H1 (cell line): ENCODE results near the gene GADL1. TPM values are rescaled to one million over a fixed set of nuclear protein-coding genes. Genes with fewer than 3 reads are reported as not detected.

ENCODE experiments used
- CTCF ChIA-PET: fragments of 300-600 bp; sonication (Branson Sonifier 250); formaldehyde crosslinking; loops from one replicate; lab custom pipeline; 2021; ENCODE audit not compliant: partially characterized antibody; lab: Charles Lee
- POLR2A ChIA-PET: fragments of 300-600 bp; sonication (Branson Sonifier 250); formaldehyde crosslinking; loops from one replicate; lab custom pipeline; 2021; ENCODE audit warnings: inconsistent platforms; ENCODE audit not compliant: partially characterized antibody; lab: Charles Lee
- DNase-seq, 2 experiments: peaks; one replicate each; pipeline versions ENCODE4 v3.0.0 to v3.0.0-alpha.2; 2010 to 2022; ENCODE audit warnings: low spot score in 2 of 2, low read depth in 1 of 2, mixed read lengths in 1 of 2
- FAIRE-seq: peaks from 2 replicates; lab custom pipeline; 2011; peaks lifted over from hg19 to GRCh38; lab: Jason Lieb, UNC
- H2AFZ ChIP-seq: 2 replicates; pipeline ENCODE4 v1.8.1; 2012; ENCODE audit warnings: low read length, inconsistent platforms
- H2AK5ac ChIP-seq: 2 replicates; pipeline ENCODE4 v1.6.1; 2013; ENCODE audit warnings: low read depth, low read length
- H2BK120ac ChIP-seq: replicated peaks from 2 replicates; pipeline ENCODE3; 2013; ENCODE audit warnings: low read depth, low read length, inconsistent platforms
- H2BK12ac ChIP-seq: 2 replicates; pipeline ENCODE4 v1.6.1; 2013; ENCODE audit warnings: low read depth, low read length
- H2BK15ac ChIP-seq: 2 replicates; pipeline ENCODE4 v1.6.1; 2013; ENCODE audit warnings: low read length
- H2BK20ac ChIP-seq: 2 replicates; pipeline ENCODE4 v1.6.1; 2013; ENCODE audit warnings: low read length
- H2BK5ac ChIP-seq: 2 replicates; pipeline ENCODE4 v1.6.1; 2013; ENCODE audit warnings: low read depth, low read length
- H3K14ac ChIP-seq: 2 replicates; pipeline ENCODE4 v1.6.1; 2013; ENCODE audit warnings: inconsistent platforms; ENCODE audit not compliant: insufficient read length
- H3K18ac ChIP-seq: 2 replicates; pipeline ENCODE4 v1.6.1; 2013; ENCODE audit warnings: low read length; ENCODE audit errors: extremely low read depth
- H3K23ac ChIP-seq: 2 replicates; pipeline ENCODE4 v1.6.1; 2013; ENCODE audit warnings: inconsistent platforms; ENCODE audit not compliant: insufficient read length
- H3K23me2 ChIP-seq: 2 replicates; pipeline ENCODE4 v1.6.1; 2013; ENCODE audit warnings: low read depth, low read length
- H3K27ac ChIP-seq: 2 replicates; pipeline ENCODE4 v1.6.1; 2011; ENCODE audit warnings: low read depth, low read length, inconsistent platforms
- H3K27me3 ChIP-seq, 4 experiments: replicated peaks in 1 of 4; 1 replicate in 1 of 4; 2 replicates in 3 of 4; pipeline versions ENCODE4 v1.6.1 to v1.8.1; 2011 to 2013; ENCODE audit warnings: low read length in 3 of 4, mild to moderate bottlenecking in 3 of 4, inconsistent platforms in 2 of 4, mixed read lengths in 2 of 4, moderate library complexity in 1 of 4; ENCODE audit not compliant: control insufficient read depth in 3 of 4, insufficient read depth in 3 of 4; ENCODE audit errors: extremely low read depth in 1 of 4
- H3K36me3 ChIP-seq, 4 experiments: 2 replicates each; pipeline versions ENCODE4 v1.6.1 to v1.8.1; 2011 to 2013; ENCODE audit warnings: mild to moderate bottlenecking in 4 of 4, low read length in 3 of 4, moderate library complexity in 2 of 4, control low read depth in 1 of 4, inconsistent platforms in 1 of 4; ENCODE audit not compliant: insufficient read depth in 4 of 4, control insufficient read depth in 2 of 4
- H3K4ac ChIP-seq: replicated peaks from 2 replicates; pipeline ENCODE3; 2013; ENCODE audit warnings: low read length, low read depth, mixed read lengths, inconsistent platforms; ENCODE audit not compliant: insufficient read length
- H3K4me1 ChIP-seq, 4 experiments: replicated peaks in 1 of 4; 1 replicate in 1 of 4; 2 replicates in 3 of 4; pipeline versions ENCODE4 v1.6.1 to v1.8.1; 2011 to 2013; ENCODE audit warnings: low read length in 3 of 4, inconsistent platforms in 2 of 4, mixed read lengths in 1 of 4; ENCODE audit not compliant: insufficient read depth in 4 of 4, control insufficient read depth in 3 of 4
- H3K4me2 ChIP-seq, 2 experiments: 2 replicates each; pipeline versions ENCODE4 v1.6.1 to v1.8.1; 2011 to 2013; ENCODE audit warnings: low read depth in 2 of 2, low read length in 2 of 2, control low read depth in 1 of 2, inconsistent platforms in 1 of 2, mild to moderate bottlenecking in 1 of 2; ENCODE audit not compliant: insufficient read depth in 1 of 2
- H3K4me3 ChIP-seq, 4 experiments: fragments of 200-600, 300-600 bp in 1 of 4; sonication (generic), shearing (Covaris generic), sonication (Bioruptor Twin) in 1 of 4; 2 replicates each; pipeline versions ENCODE4 v1.5.1 to v1.8.1; 2011 to 2016; ENCODE audit warnings: low read length in 4 of 4, low read depth in 3 of 4, control low read depth in 2 of 4, inconsistent platforms in 2 of 4, mild to moderate bottlenecking in 2 of 4, mixed read lengths in 1 of 4, moderate library complexity in 1 of 4; ENCODE audit not compliant: insufficient read depth in 2 of 4; ENCODE audit errors: extremely low read depth in 1 of 4
- H3K56ac ChIP-seq: replicated peaks from 2 replicates; pipeline ENCODE3; 2013; ENCODE audit warnings: low read depth, mild to moderate bottlenecking, mixed read lengths, low read length, inconsistent platforms; ENCODE audit not compliant: insufficient read length
- H3K79me1 ChIP-seq: 2 replicates; pipeline ENCODE4 v1.6.1; 2013; ENCODE audit warnings: low read depth, low read length, control low read depth
- H3K79me2 ChIP-seq, 2 experiments: 2 replicates each; pipeline versions ENCODE4 v1.6.1 to v1.8.1; 2012 to 2013; ENCODE audit warnings: low read length in 2 of 2, mild to moderate bottlenecking in 2 of 2, inconsistent platforms in 1 of 2; ENCODE audit not compliant: insufficient read depth in 2 of 2, control insufficient read depth in 1 of 2
- H3K9ac ChIP-seq, 4 experiments: replicated peaks in 1 of 4; 1 replicate in 1 of 4; 2 replicates in 3 of 4; pipeline versions ENCODE4 v1.6.1 to v1.8.1; 2011 to 2013; ENCODE audit warnings: low read depth in 3 of 4, low read length in 3 of 4, control low read depth in 2 of 4, mild to moderate bottlenecking in 2 of 4, moderate library complexity in 2 of 4, inconsistent platforms in 1 of 4; ENCODE audit errors: extremely low read depth in 1 of 4
- H3K9me3 ChIP-seq, 2 experiments: 2 replicates each; pipeline versions ENCODE4 v1.6.1 to v1.8.1; 2012 to 2013; ENCODE audit warnings: mild to moderate bottlenecking in 2 of 2, moderate library complexity in 2 of 2, control low read depth in 1 of 2, inconsistent platforms in 1 of 2, low read depth in 1 of 2, low read length in 1 of 2, mixed read lengths in 1 of 2; ENCODE audit not compliant: insufficient read depth in 2 of 2
- H4K20me1 ChIP-seq, 2 experiments: replicated peaks in 1 of 2; 2 replicates each; pipeline versions ENCODE3 to v1.8.1; 2011 to 2013; ENCODE audit warnings: inconsistent platforms in 2 of 2, low read length in 2 of 2, mild to moderate bottlenecking in 1 of 2; ENCODE audit not compliant: insufficient read depth in 2 of 2, control insufficient read depth in 1 of 2
- H4K5ac ChIP-seq: 2 replicates; pipeline ENCODE4 v1.6.1; 2013; ENCODE audit warnings: low read length, low read depth, mixed read lengths, inconsistent platforms; ENCODE audit not compliant: insufficient read length
- H4K8ac ChIP-seq: 2 replicates; pipeline ENCODE4 v1.8.0; 2013; ENCODE audit warnings: mild to moderate bottlenecking, moderate library complexity, low read length, inconsistent platforms; ENCODE audit not compliant: insufficient read depth; ENCODE audit errors: extremely low read depth
- H4K91ac ChIP-seq: replicated peaks from 2 replicates; pipeline ENCODE3; 2013; ENCODE audit warnings: low read length, mixed read lengths, inconsistent platforms; ENCODE audit not compliant: insufficient read length
- CREB1 ChIP-seq: IDR thresholded peaks from 2 replicates; pipeline ENCODE4 v1.6.1; 2012; ENCODE audit warnings: inconsistent platforms
- JUND ChIP-seq: IDR thresholded peaks from 2 replicates; pipeline ENCODE4 v1.6.1; 2011; ENCODE audit warnings: mild to moderate bottlenecking, improper control_type of control experiment, low read length
- TAF1 ChIP-seq: IDR thresholded peaks from 2 replicates; pipeline ENCODE4 v1.6.1; 2011; ENCODE audit warnings: mild to moderate bottlenecking, low read depth, low read length
- WGBS, 2 experiments: shearing (Covaris generic) in 1 of 2; methylation state at CpG; one replicate each; pipeline versions ENCODE4 v1.1.6 to v1.1.7; 2013 to 2015; ENCODE audit warnings: low lambda C conversion rate in 2 of 2, mixed read lengths in 2 of 2, inconsistent platforms in 1 of 2, low coverage in 1 of 2, missing lambda C conversion rate in 1 of 2; ENCODE audit not compliant: insufficient replicate concordance in 2 of 2, insufficient coverage in 1 of 2, insufficient read length in 1 of 2; ENCODE audit errors: extremely low coverage in 1 of 2, missing lambda C conversion rate in 1 of 2; 5-methylcytosine and 5-hydroxymethylcytosine counted together
- polyA plus RNA-seq, 7 experiments: library from polyadenylated mRNA; depleted of rRNA in 3 of 7; stranded (reverse) in 5 of 7; unstranded in 2 of 7; fragments of >200 nt in 5 of 7; fragments of 200-250 nt in 2 of 7; gene quantifications; 1 replicate in 5 of 7; 2 replicates in 1 of 7; 4 replicates in 1 of 7; pipeline versions ENCODE4 v1.2.1 to v1.2.3, GENCODE V29; 2011 to 2013; ENCODE audit warnings: missing spikeins in 2 of 7, mixed read lengths in 2 of 7
- total RNA-seq: library from RNA; stranded (reverse); fragmentation: NEBNext Ultra II Directional; extraction: Animal tissue kit (Norgen Biotek cat#: 25700); gene quantifications from 2 replicates; pipeline ENCODE4 v1.2.1, GENCODE V29; 2021

GADL1 gene
- total and polyA plus RNA-seq, 2 of the 8 experiments (the other 6 are each of a cell fraction or from before 2014, with no cell fraction given): 0.03 to 0.30 TPM

GRCh38 chr3:30698549-30698948 is 195.9 kb downstream of the GADL1 start:
- Histone ChIP-seq H2AK5ac (no peak overlapping the region), H3K9me3 (peaks cover 13 to 18% of the 10 kb centered on the region in 2 experiments), H2AFZ (no peak overlapping the region), H3K9ac (no peak overlapping the region), H2BK12ac (no peak overlapping the region), H3K36me3 (peaks cover 0 to 9% (median 4%) of the 10 kb centered on the region in 4 experiments; a peak in 2 of 8 replicates), H3K4me2 (no peak overlapping the region), H3K56ac (no peak overlapping the region), H2BK15ac (no peak overlapping the region), H4K8ac (no peak overlapping the region), H4K91ac (no peak overlapping the region), H4K20me1 (no peaks in the 10 kb centered on the region), H3K4me3 (no peak overlapping the region), H2BK20ac (no peak overlapping the region), H3K27me3 (no peaks in the 10 kb centered on the region), H2BK120ac (no peak overlapping the region), H2BK5ac (no peak overlapping the region), H3K14ac (no peak overlapping the region), H3K4ac (no peak overlapping the region), H3K27ac (no peak overlapping the region), H3K4me1 (peaks cover 0 to 13% (median 5%) of the 10 kb centered on the region in 4 experiments; a peak in 5 of 7 replicates), H3K79me1 (no peaks in the 10 kb centered on the region), H4K5ac (no peak overlapping the region), H3K79me2 (no peaks in the 10 kb centered on the region), H3K18ac (no peak overlapping the region), H3K23me2 (no peaks in the 10 kb centered on the region; the same call in 1 of the 2 replicates), H3K23ac (no peak overlapping the region)
- ChIA-PET CTCF (interaction anchor here (0.6 to 1.9 kb wide), 3 partner anchors 53 to 500 kb away, joined by 3 to 6 read pairs (median 3); no protein-coding TSS in a partner anchor), POLR2A (interaction anchor here (0.6 kb wide), 1 partner anchor 364 kb away, joined by 3 read pairs; no protein-coding TSS in a partner anchor)
- WGBS, 2 experiments: 93% methylated on average over 2 of the region's 2 CpGs; no CpG with 5 or more reads in 1 of the 2 experiments
- DNase-seq: no peak
- no peak for FAIRE-seq
- TF ChIP-seq JUND: no peak
- TF ChIP-seq CREB1: no peak
- no peak for TF ChIP-seq TAF1
